Measurements from ENCODE around the gene UNC80.

UNC80 gene

GRCh38 chr2:209834767-209835166 lies 63.1 kb downstream of the UNC80 start:
- no peaks in the 10 kb centered on the region for H3K27me3 ChIP-seq (replicated peaks)

GRCh38 chr2:209840434-209840833 lies 68.8 kb downstream of the UNC80 start:
- H3K27ac ChIP-seq: no peak overlapping the region
- no peak for TF ChIP-seq CTCF (IDR thresholded peaks at IDR 0.05; ENCODE audit: low read depth, low read length, missing control alignments)

More at GRCh38 chr2:209834767-209835166, 63.1 kb downstream of the UNC80 start:
- H3K36me3 ChIP-seq (replicated peaks): no peaks in the 10 kb centered on the region
- no peak for TF ChIP-seq CTCF (IDR thresholded peaks at IDR 0.05; ENCODE audit: low read depth, low read length, missing control alignments)
- DNase-seq: no peak
- in situ Hi-C loops (cut with HindIII; ENCODE audit: low pct_ligation_motif_present, low sequenced_read_pairs): no loop called here
- H3K27ac ChIP-seq: no peak overlapping the region
- H3K4me3 ChIP-seq (ENCODE audit: low read depth, low read length): no peak overlapping the region

GRCh38 chr2:209845666-209846065 lies 74.0 kb downstream of the UNC80 start:
- no peak for TF ChIP-seq CTCF (IDR thresholded peaks at IDR 0.05; ENCODE audit: low read depth, low read length, missing control alignments)
- Histone ChIP-seq H3K4me3 (ENCODE audit: low read depth, low read length) (no peak overlapping the region), H3K36me3 (replicated peaks) (no peaks in the 10 kb centered on the region), H3K27me3 (replicated peaks) (no peaks in the 10 kb centered on the region), H3K27ac (no peak overlapping the region)
- DNase-seq: no peak
- in situ Hi-C loops (cut with HindIII; ENCODE audit: low pct_ligation_motif_present, low sequenced_read_pairs): no loop called here

More at GRCh38 chr2:209840434-209840833, 68.8 kb downstream of the UNC80 start:
- no peak for DNase-seq
- in situ Hi-C loops (cut with HindIII; ENCODE audit: low pct_ligation_motif_present, low sequenced_read_pairs): no loop called here
- no peaks in the 10 kb centered on the region for H3K27me3 ChIP-seq (replicated peaks)
- H3K36me3 ChIP-seq (replicated peaks): no peaks in the 10 kb centered on the region
- H3K4me3 ChIP-seq (ENCODE audit: low read depth, low read length): no peak overlapping the region

GRCh38 chr2:209864716-209865295 lies 93.2 kb downstream of the UNC80 start:
- Histone ChIP-seq H3K36me3 (replicated peaks) (no peaks in the 10 kb centered on the region), H3K27ac (no peak overlapping the region), H3K27me3 (replicated peaks) (no peaks in the 10 kb centered on the region), H3K4me3 (ENCODE audit: low read depth, low read length) (no peak overlapping the region)
- no peak for DNase-seq
- in situ Hi-C loops (cut with HindIII; ENCODE audit: low pct_ligation_motif_present, low sequenced_read_pairs): no loop called here
- TF ChIP-seq CTCF (IDR thresholded peaks at IDR 0.05; ENCODE audit: low read depth, low read length, missing control alignments): no peak

- Histone ChIP-seq H3K4me3 (ENCODE audit: low read depth, low read length) (no peak overlapping the region), H3K27me3 (replicated peaks) (no peaks in the 10 kb centered on the region), H3K36me3 (replicated peaks) (no peaks in the 10 kb centered on the region), H3K27ac (no peak overlapping the region)
- in situ Hi-C loops (cut with HindIII; ENCODE audit: low pct_ligation_motif_present, low sequenced_read_pairs): no loop called here
- no peak for DNase-seq
- no peak for TF ChIP-seq CTCF (IDR thresholded peaks at IDR 0.05; ENCODE audit: low read depth, low read length, missing control alignments)
These were observed 96.8 kb downstream of the UNC80 start for GRCh38 chr2:209868271-209868994.

Measured in brain microvascular endothelial cell (primary cell).